Lower leg skin (tissue), 3 donors: ENCODE data around the gene RIMS4.

Experiments used
- POLR2A ChIP-seq, 2 donors: fragments of 450-650 bp; IDR thresholded peaks; one replicate each; pipeline ENCODE4 v1.6.1; 2016 to 2017; ENCODE audit warnings: antibody characterized with exemption in 2 of 2, mild to moderate bottlenecking in 1 of 2, moderate library complexity in 1 of 2
- TF ChIP-seq, protein P1 (sequence below), 3 donors: fragments of 450-650 bp; IDR thresholded peaks; one replicate each; pipeline ENCODE4 v1.5.1; 2016; ENCODE audit warnings: antibody characterized with exemption in 3 of 3, mild to moderate bottlenecking in 3 of 3, moderate library complexity in 2 of 3

DNA sequence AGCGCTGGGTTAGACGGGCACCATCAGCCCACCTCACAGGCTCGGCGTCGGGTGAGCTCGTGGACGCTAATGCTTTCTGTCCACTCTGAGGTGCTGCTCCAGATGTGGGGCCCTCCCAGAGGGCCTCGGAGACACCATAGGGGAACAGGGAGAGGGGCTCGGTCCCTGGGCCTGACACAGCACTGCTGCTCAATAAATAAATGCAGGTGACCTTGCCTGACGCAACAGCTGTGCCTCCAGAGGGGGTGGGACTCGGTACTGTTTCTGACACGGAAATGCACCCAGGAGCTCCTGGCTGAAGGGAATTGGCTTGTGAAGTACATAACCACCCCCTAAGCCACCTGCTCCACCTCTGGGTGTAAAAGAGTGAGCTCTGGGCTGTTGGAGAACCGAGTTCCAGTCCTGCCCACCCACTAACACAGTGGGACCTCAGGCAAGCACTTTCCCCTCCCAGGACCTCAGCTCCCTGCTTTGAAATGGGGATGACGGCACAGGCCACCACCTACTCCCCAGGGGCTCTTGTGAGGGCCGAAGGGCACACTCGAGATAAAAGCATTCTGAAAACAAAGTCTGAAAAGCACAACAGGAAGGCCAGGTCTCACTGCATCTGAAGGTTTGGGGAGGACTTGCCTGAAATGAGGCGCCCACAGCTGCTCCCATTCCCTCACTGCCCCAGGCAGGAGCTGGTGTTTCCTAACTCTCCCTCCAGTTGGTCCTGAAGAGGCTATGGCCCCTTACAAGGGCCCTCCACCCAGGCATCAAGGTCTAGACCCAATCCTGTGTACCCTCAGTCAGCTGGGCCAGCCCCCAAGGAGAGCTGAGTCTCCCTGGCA is 58.0 kb downstream of the RIMS4 start:
- TF ChIP-seq, protein P1, sequence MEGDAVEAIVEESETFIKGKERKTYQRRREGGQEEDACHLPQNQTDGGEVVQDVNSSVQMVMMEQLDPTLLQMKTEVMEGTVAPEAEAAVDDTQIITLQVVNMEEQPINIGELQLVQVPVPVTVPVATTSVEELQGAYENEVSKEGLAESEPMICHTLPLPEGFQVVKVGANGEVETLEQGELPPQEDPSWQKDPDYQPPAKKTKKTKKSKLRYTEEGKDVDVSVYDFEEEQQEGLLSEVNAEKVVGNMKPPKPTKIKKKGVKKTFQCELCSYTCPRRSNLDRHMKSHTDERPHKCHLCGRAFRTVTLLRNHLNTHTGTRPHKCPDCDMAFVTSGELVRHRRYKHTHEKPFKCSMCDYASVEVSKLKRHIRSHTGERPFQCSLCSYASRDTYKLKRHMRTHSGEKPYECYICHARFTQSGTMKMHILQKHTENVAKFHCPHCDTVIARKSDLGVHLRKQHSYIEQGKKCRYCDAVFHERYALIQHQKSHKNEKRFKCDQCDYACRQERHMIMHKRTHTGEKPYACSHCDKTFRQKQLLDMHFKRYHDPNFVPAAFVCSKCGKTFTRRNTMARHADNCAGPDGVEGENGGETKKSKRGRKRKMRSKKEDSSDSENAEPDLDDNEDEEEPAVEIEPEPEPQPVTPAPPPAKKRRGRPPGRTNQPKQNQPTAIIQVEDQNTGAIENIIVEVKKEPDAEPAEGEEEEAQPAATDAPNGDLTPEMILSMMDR (IDR thresholded peaks at IDR 0.05), result no peak
- TF ChIP-seq POLR2A (IDR thresholded peaks at IDR 0.05), result no peak
